Measurements from ENCODE around the gene BBOF1.

Gene BBOF1

GRCh38 chr14:74062809-74063150 lies 43.6 kb downstream of the BBOF1 start:
- no peaks in the 10 kb centered on the region for H3K4me1 Mint-ChIP-seq
- H3K4me3 Mint-ChIP-seq: no peak overlapping the region
- H3K36me3 Mint-ChIP-seq: peaks cover 83% of the 10 kb centered on the region
- no peak for DNase-seq (ENCODE audit: low spot score in 2 of 2)
- ATAC-seq: peak; percentile 21
- H3K9me3 Mint-ChIP-seq: no peaks in the 10 kb centered on the region
- peak overlapping the region; percentile 2 for H3K27ac Mint-ChIP-seq

GRCh38 chr14:74064426-74064825 lies 45.3 kb downstream of the BBOF1 start:
- DNase-seq (ENCODE audit: low spot score in 2 of 2): no peak
- Mint-ChIP-seq H3K9me3 (no peaks in the 10 kb centered on the region), H3K27ac (no peak overlapping the region), H3K36me3 (peaks cover 77% of the 10 kb centered on the region), H3K4me3 (no peak overlapping the region), H3K4me1 (no peaks in the 10 kb centered on the region)
- ATAC-seq: no peak

GRCh38 chr14:74064883-74065282 lies 45.7 kb downstream of the BBOF1 start:
- Mint-ChIP-seq H3K9me3 (no peaks in the 10 kb centered on the region), H3K4me3 (no peak overlapping the region), H3K27ac (no peak overlapping the region), H3K36me3 (peaks cover 73% of the 10 kb centered on the region), H3K4me1 (no peaks in the 10 kb centered on the region)
- ATAC-seq (no peak), DNase-seq (ENCODE audit: low spot score in 2 of 2) (no peak)

- H3K4me3 Mint-ChIP-seq: no peak overlapping the region
- H3K27ac Mint-ChIP-seq: no peak overlapping the region
- DNase-seq (ENCODE audit: low spot score in 2 of 2) (no peak), ATAC-seq (no peak)
- H3K4me1 Mint-ChIP-seq: no peaks in the 10 kb centered on the region
- H3K9me3 Mint-ChIP-seq: no peaks in the 10 kb centered on the region
- peaks cover 65% of the 10 kb centered on the region for H3K36me3 Mint-ChIP-seq
These were observed 46.8 kb downstream of the BBOF1 start for GRCh38 chr14:74065746-74066575.

- DNase-seq (ENCODE audit: low spot score in 2 of 2) (no peak), ATAC-seq (no peak)
- Mint-ChIP-seq H3K9me3 (no peaks in the 10 kb centered on the region), H3K36me3 (no peaks in the 10 kb centered on the region), H3K4me1 (no peaks in the 10 kb centered on the region), H3K27ac (peak overlapping the region; percentile 27), H3K4me3 (no peak overlapping the region)
These were observed 58.3 kb downstream of the BBOF1 start for GRCh38 chr14:74077401-74077800.

- ATAC-seq: no peak
These were observed 61.8 kb downstream of the BBOF1 start for GRCh38 chr14:74080820-74081460.

GRCh38 chr14:74081491-74081890 lies 62.3 kb downstream of the BBOF1 start:
- ATAC-seq (no peak), DNase-seq (ENCODE audit: low spot score in 2 of 2) (no peak)
- H3K4me1 Mint-ChIP-seq: peaks cover 21% of the 10 kb centered on the region
- H3K36me3 Mint-ChIP-seq: peaks cover 21% of the 10 kb centered on the region
- no peak overlapping the region for H3K4me3 Mint-ChIP-seq
- no peaks in the 10 kb centered on the region for H3K9me3 Mint-ChIP-seq
- H3K27ac Mint-ChIP-seq: no peak overlapping the region

More at GRCh38 chr14:74080820-74081460, 61.8 kb downstream of the BBOF1 start:
- Mint-ChIP-seq H3K27ac (no peak overlapping the region), H3K4me3 (no peak overlapping the region), H3K36me3 (peaks cover 21% of the 10 kb centered on the region), H3K9me3 (no peaks in the 10 kb centered on the region), H3K4me1 (peaks cover 16% of the 10 kb centered on the region)
- DNase-seq (ENCODE audit: low spot score in 2 of 2): no peak

GRCh38 chr14:74083161-74083560 lies 64.0 kb downstream of the BBOF1 start:
- H3K27ac Mint-ChIP-seq: no peak overlapping the region
- H3K4me1 Mint-ChIP-seq: peaks cover 24% of the 10 kb centered on the region
- no peak for DNase-seq (ENCODE audit: low spot score in 2 of 2)
- no peak for ATAC-seq
- peak overlapping the region; percentile 93 for H3K4me3 Mint-ChIP-seq
- H3K36me3 Mint-ChIP-seq: peaks cover 27% of the 10 kb centered on the region
- H3K9me3 Mint-ChIP-seq: no peaks in the 10 kb centered on the region

GRCh38 chr14:74083784-74084276 lies 64.7 kb downstream of the BBOF1 start:
- ATAC-seq (peak; percentile 3), DNase-seq (ENCODE audit: low spot score in 2 of 2) (no peak)
- Mint-ChIP-seq H3K9me3 (no peaks in the 10 kb centered on the region), H3K36me3 (peaks cover 27% of the 10 kb centered on the region), H3K27ac (peak overlapping the region; percentile 98), H3K4me3 (peak overlapping the region; percentile 93), H3K4me1 (peaks cover 29% of the 10 kb centered on the region)

- peak within 1 kb of the TSS; percentile 98 for H3K27ac Mint-ChIP-seq
- peaks cover 35% of the 10 kb centered on the region for H3K4me1 Mint-ChIP-seq
- ATAC-seq: peak; percentile 93
- H3K4me3 Mint-ChIP-seq: peak within 1 kb of the TSS; percentile 93
- DNase-seq (ENCODE audit: low spot score in 2 of 2): peak; percentile 98 to 99
- no peaks in the 10 kb centered on the region for H3K9me3 Mint-ChIP-seq
- H3K36me3 Mint-ChIP-seq: peaks cover 30% of the 10 kb centered on the region
These were observed 65.3 kb downstream of the BBOF1 start, which contains the start of the genes ALDH6A1 and LIN52 for GRCh38 chr14:74084277-74085046. ALDH6A1 (minus strand) TSS chr14:74084453; CDS start chr14:74084394, 59 bp downstream. LIN52 (plus strand) TSS chr14:74084956; CDS start chr14:74084975, 19 bp downstream.

- ATAC-seq: peak; percentile 34
- Mint-ChIP-seq H3K4me3 (peak overlapping the region; percentile 93), H3K36me3 (peaks cover 32% of the 10 kb centered on the region), H3K27ac (peak overlapping the region; percentile 98), H3K9me3 (no peaks in the 10 kb centered on the region), H3K4me1 (peaks cover 35% of the 10 kb centered on the region)
- DNase-seq (ENCODE audit: low spot score in 2 of 2): no peak
These were observed 66.0 kb downstream of the BBOF1 start for GRCh38 chr14:74085047-74085637.

- H3K36me3 Mint-ChIP-seq: peaks cover 38% of the 10 kb centered on the region
- ATAC-seq (peak; percentile 9), DNase-seq (ENCODE audit: low spot score in 2 of 2) (no peak)
- peak overlapping the region; percentile 98 for H3K27ac Mint-ChIP-seq
- peak overlapping the region; percentile 93 for H3K4me3 Mint-ChIP-seq
- H3K4me1 Mint-ChIP-seq: peaks cover 35% of the 10 kb centered on the region
- no peaks in the 10 kb centered on the region for H3K9me3 Mint-ChIP-seq
These were observed 66.7 kb downstream of the BBOF1 start for GRCh38 chr14:74085828-74086227.

GRCh38 chr14:74089251-74090020 lies 70.3 kb downstream of the BBOF1 start:
- peak overlapping the region; percentile 10 for H3K27ac Mint-ChIP-seq
- peaks cover 61% of the 10 kb centered on the region for H3K36me3 Mint-ChIP-seq
- H3K9me3 Mint-ChIP-seq: no peaks in the 10 kb centered on the region
- ATAC-seq (no peak), DNase-seq (ENCODE audit: low spot score in 2 of 2) (no peak)
- no peak overlapping the region for H3K4me3 Mint-ChIP-seq
- peaks cover 27% of the 10 kb centered on the region for H3K4me1 Mint-ChIP-seq

- Mint-ChIP-seq H3K36me3 (peaks cover 57% of the 10 kb centered on the region), H3K4me1 (peaks cover 4% of the 10 kb centered on the region), H3K9me3 (no peaks in the 10 kb centered on the region), H3K27ac (no peak overlapping the region), H3K4me3 (no peak overlapping the region)
- ATAC-seq (no peak), DNase-seq (ENCODE audit: low spot score in 2 of 2) (no peak)
These were observed 86.2 kb downstream of the BBOF1 start for GRCh38 chr14:74105381-74105780.
